HUES6 (cell line): ENCODE results near the gene ZNF436.

Source experiments
- H3K27ac ChIP-seq: 2 replicates; pipeline ENCODE4 v1.7.0; 2013; ENCODE audit warnings: low read depth, mild to moderate bottlenecking, low read length, inconsistent platforms
- H3K27me3 ChIP-seq: 2 replicates; pipeline ENCODE4 v1.6.1; 2013; ENCODE audit warnings: low read length; ENCODE audit not compliant: control insufficient read depth, insufficient read depth
- H3K36me3 ChIP-seq: 2 replicates; pipeline ENCODE4 v1.6.1; 2013; ENCODE audit warnings: low read length; ENCODE audit not compliant: control insufficient read depth, insufficient read depth
- H3K4me1 ChIP-seq: 2 replicates; pipeline ENCODE4 v1.6.1; 2013; ENCODE audit warnings: low read length; ENCODE audit not compliant: control insufficient read depth, insufficient read depth
- H3K4me3 ChIP-seq: 2 replicates; pipeline ENCODE4 v1.5.1; 2013; ENCODE audit warnings: low read depth, low read length
- H3K9ac ChIP-seq: one replicate; pipeline ENCODE4 v1.6.1; 2013; ENCODE audit warnings: mild to moderate bottlenecking, low read length
- H3K9me3 ChIP-seq: 2 replicates; pipeline ENCODE4 v1.6.1; 2013; ENCODE audit warnings: low read depth, low read length; ENCODE audit not compliant: control insufficient read depth, insufficient read depth

The ZNF436 gene

DNA sequence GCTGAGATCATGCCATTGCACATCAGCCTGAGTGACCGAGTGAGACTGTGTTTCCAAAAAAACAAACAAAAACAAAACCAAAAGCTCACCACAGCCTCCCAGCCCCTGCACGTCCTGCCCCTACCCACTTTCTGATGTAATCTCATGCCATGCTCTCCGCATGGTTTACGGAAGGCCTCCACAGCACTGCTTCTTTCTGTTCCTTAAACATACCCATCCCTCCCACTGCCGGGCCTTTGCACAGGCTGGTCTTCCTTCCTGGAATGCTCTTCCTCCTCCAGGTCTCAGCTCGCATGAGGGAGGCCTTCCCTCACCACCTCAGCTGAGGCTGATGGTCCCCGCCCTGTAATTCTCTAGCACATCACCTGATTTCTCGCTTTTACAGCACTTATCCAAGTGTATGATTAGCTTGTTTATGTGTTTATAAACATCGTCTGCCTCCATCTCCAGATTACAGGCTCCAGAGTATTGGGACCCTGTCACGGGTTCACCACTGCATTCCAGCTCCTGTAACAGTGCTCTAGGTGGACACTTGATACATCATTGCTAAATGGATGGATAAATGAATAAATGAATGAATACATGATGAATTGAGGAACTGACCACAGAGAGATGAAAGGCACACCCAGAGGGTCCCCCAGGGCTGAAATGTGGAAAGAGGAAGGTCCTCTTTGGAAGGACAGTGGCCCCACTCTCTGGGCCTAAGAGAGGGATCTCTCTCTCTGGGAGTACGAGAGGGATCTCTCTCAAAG, 32.8 kb upstream of the ZNF436 start:
- Histone ChIP-seq H3K4me1 (peaks cover 12% of the 10 kb centered on the region; the same call in 1 of the 2 replicates), H3K9me3 (no peaks in the 10 kb centered on the region), H3K36me3 (no peaks in the 10 kb centered on the region), H3K27ac (no peak overlapping the region), H3K4me3 (no peak overlapping the region), H3K9ac (no peak overlapping the region), H3K27me3 (peaks cover 96% of the 10 kb centered on the region)

DNA sequence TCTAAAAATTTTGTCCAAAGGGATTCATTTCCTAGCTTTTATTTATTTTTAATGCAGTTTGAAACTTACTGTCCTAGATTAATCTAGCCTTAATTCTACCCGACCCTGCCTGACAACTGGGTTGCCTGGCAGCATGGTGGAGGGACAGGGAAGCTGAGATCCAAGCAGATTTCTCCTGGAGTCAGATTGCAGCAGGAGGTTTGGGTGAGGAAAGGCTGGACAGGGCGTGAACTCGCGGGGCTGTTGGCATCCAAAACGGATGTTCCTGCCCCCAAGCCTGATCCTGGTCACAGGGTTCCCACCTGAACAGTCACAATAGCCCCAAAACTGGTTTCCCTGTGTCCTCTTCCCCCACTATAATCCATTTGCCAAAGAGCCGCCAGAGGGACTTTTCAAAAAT, 31.7 kb upstream of the ZNF436 start:
- no peak overlapping the region for H3K27ac ChIP-seq
- H3K36me3 ChIP-seq = no peaks in the 10 kb centered on the region
- peaks cover 12% of the 10 kb centered on the region; the same call in 1 of the 2 replicates for H3K4me1 ChIP-seq
- no peak overlapping the region for H3K9ac ChIP-seq
- peaks cover 96% of the 10 kb centered on the region for H3K27me3 ChIP-seq
- H3K9me3 ChIP-seq = no peaks in the 10 kb centered on the region
- no peak overlapping the region for H3K4me3 ChIP-seq

DNA sequence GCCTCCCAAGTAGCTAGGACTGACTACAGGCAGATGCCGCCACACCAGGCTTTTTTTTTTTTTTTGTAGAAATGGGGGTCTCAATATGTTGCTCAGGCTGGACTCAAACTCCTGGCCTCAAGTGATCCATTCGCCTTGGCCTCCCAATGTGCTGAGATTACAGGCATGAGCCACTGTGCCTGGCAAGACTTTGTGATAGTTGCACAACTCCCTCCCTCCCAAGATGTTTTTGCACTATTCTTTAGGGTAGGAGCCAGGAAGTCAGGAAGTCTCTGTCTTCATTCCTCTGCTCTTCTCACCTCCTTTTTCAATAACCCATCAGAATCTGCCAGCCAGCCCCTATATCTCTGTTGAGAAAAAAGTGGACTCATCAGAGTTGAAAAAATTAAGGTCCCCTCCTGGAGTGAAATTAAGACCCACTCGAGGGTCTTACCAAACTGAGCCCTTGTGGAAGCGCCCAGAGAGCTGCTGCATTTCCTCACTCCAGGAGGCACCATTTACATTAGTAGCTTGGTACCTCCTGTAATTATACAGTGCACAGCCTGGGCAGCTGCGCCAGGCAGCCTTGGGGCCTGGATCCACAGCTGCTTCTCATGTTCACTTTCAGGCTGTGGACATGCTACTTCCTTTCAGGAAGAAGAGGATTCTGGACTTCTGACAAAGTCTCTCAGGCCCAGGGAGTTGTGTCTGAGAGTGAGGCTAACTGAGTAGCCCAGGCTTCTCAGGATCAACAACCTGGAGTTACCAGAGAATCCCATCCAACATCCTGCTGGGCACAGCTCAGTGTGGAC, 30.9 kb upstream of the ZNF436 start:
- Histone ChIP-seq H3K9me3 (no peaks in the 10 kb centered on the region), H3K36me3 (no peaks in the 10 kb centered on the region), H3K27ac (no peak overlapping the region), H3K27me3 (peaks cover 95% of the 10 kb centered on the region), H3K9ac (no peak overlapping the region), H3K4me3 (no peak overlapping the region), H3K4me1 (peaks cover 15% of the 10 kb centered on the region; the same call in 1 of the 2 replicates)

DNA sequence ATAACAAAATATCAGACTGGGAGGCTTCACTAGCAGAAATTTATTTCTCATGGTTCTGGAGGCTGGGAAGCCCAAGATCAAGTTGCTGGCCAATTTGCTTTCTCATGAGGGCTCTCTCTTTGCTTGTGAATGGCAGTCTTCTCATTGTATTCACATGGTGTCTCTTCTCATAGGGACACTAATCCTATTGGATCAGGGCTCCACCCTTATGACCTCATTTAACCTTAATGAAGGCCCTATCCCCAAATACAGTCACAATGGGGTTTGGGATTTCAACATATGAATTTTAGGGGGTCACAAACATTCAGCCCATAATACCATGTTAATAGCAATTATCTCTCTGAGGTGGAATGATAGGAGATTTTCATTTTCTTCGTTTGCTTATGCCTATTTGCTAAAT, 29.6 kb upstream of the ZNF436 start:
- Histone ChIP-seq H3K27ac (no peak overlapping the region), H3K9me3 (no peaks in the 10 kb centered on the region), H3K9ac (no peak overlapping the region), H3K4me3 (no peak overlapping the region), H3K36me3 (no peaks in the 10 kb centered on the region), H3K27me3 (peaks cover 90% of the 10 kb centered on the region), H3K4me1 (peaks cover 25% of the 10 kb centered on the region)

DNA sequence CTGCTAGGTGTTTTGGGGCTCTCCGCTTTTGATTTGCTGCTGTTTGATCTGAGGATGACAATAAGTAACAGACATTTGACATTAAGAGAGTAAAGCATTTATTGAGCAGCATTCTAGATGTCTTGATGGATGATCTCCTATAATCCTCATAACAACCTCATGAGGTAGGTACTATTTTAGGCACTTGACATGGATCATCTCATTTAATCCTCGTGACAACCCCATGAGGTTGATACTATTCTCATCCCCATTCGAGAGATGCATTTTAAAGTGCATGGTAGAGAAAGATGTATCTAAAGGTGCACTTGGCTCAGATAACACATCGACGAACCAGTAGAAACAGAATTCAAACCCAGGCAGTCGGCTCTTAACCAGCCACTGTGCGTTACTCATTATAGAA, 28.3 kb upstream of the ZNF436 start:
- Histone ChIP-seq H3K4me3 (no peak overlapping the region), H3K4me1 (peaks cover 23% of the 10 kb centered on the region), H3K9me3 (peaks cover 5% of the 10 kb centered on the region), H3K27ac (no peak overlapping the region), H3K27me3 (peaks cover 92% of the 10 kb centered on the region), H3K36me3 (no peaks in the 10 kb centered on the region), H3K9ac (no peak overlapping the region)

DNA sequence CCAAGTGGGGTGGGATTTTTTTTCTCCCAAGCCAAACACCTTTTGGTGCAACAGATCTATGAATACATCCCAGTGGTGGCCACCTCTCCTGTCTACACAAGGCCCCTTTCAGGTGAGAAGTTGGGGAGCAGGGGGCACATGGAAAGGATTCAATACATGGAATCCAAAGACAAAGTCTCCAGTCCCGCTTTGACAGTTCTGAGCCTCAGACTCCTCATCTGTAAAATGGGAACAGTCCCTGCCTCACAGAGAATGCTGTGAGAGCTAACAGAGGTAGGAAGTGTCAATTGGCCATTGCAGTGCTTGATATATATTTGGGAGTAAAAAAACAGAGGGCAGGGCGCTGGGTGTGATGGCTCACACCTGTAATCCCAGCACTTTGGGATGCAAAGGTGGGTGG, 26.7 kb upstream of the ZNF436 start:
- Histone ChIP-seq H3K27ac (no peak overlapping the region), H3K27me3 (peaks cover 88% of the 10 kb centered on the region), H3K36me3 (no peaks in the 10 kb centered on the region), H3K4me1 (peaks cover 20% of the 10 kb centered on the region), H3K9me3 (peaks cover 10% of the 10 kb centered on the region), H3K4me3 (no peak overlapping the region), H3K9ac (no peak overlapping the region)

DNA sequence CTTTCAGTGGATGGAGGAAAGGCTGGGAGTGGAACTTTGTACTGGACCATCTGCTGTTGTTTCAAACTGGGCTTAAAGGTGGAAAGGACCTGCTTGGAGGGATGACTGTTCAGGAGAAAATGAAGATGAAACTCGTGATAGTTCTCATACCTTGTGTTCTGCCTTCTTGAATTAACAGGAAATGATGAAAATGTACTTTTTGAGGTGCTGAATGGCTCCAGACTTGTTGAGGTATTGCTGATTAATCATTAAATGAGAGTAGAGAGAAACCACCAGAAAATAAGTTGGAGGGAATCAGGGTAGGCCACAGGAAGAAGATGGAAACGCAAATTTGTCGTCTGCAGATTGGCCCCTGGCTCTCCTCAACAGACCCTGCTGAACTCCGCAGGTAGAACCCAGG, 26.2 kb upstream of the ZNF436 start:
- Histone ChIP-seq H3K9ac (no peak overlapping the region), H3K4me1 (peaks cover 20% of the 10 kb centered on the region), H3K27me3 (peaks cover 86% of the 10 kb centered on the region), H3K4me3 (no peak overlapping the region), H3K27ac (no peak overlapping the region), H3K36me3 (no peaks in the 10 kb centered on the region), H3K9me3 (peaks cover 10% of the 10 kb centered on the region)

DNA sequence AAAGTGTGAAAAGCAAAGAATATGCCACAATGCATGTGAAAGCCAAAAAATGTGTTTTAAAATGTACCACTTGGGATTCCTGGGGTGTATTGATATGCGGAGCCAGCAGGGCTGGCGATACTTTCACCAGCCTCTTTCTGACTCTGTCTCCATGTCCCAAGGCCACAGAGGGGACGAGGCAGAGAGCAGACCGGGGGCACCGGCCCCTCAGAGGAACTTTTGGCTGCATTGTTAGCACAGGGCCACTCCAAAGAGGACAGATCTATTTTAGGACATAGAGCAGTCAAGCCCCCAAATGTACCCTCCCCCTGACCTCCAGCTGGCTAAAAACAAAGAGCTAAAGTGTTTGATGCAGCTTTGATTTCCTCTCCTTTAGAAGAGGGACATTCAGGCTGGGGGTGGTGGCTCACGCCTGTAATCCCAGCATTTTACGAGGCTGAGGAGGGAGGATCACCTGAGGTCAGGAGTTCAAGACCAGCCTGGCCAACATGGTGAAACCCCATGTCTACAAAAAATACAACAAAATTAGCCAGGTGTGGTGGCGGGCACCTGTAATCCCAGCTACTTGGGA, 25.6 kb upstream of the ZNF436 start:
- peaks cover 86% of the 10 kb centered on the region for H3K27me3 ChIP-seq
- no peak overlapping the region for H3K9ac ChIP-seq
- peaks cover 10% of the 10 kb centered on the region for H3K9me3 ChIP-seq
- no peaks in the 10 kb centered on the region for H3K36me3 ChIP-seq
- H3K4me3 ChIP-seq = 0 out of 2 replicates have a peak overlapping the region, but pooled peaks have one; percentile 15
- no peak overlapping the region; the same call in 1 of the 2 replicates for H3K27ac ChIP-seq
- peaks cover 20% of the 10 kb centered on the region for H3K4me1 ChIP-seq

DNA sequence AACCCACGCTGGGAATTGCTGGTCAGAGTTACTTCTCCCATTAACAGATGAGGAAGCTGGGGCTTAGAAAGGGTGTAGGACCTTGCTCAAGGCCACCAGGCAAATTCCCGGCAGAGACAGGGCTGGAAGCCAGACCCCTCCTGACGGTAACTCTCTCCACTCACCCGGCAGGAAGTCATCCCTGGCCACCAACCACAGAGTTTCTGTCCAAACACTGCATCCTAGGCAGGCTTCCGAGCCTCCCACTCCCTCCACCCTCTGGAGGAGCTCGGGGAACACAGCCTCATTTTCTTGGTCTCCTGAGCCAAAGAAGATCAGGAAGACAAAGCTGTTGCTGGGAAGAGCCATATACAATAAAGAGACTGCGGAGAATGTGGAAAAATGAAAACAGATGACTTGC, 25.0 kb upstream of the ZNF436 start:
- H3K4me1 ChIP-seq = peaks cover 20% of the 10 kb centered on the region
- H3K27me3 ChIP-seq = peaks cover 86% of the 10 kb centered on the region
- no peaks in the 10 kb centered on the region for H3K36me3 ChIP-seq
- H3K9ac ChIP-seq = no peak overlapping the region
- H3K4me3 ChIP-seq = 0 out of 2 replicates have a peak overlapping the region, but pooled peaks have one; percentile 15
- H3K27ac ChIP-seq = no peak overlapping the region; the same call in 1 of the 2 replicates
- H3K9me3 ChIP-seq = peaks cover 10% of the 10 kb centered on the region

DNA sequence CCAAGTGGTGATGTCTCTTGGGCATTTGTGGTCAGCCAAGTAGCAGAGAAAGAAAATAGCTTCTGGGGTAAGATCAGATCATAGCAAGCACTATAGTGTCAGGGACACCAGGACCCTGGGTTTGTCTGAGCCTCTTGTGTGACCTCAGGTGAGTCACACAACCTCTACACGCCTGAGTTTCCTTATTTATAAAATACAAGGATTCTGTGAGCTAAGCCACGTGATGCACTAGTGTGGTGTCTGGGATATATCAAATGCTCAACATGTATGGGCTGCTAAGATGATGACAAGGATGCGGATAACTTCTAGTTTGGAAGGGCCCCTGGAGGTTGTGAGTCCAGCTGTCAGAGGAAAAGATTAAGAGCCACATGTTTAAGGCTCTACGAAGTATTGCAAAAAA, 24.5 kb upstream of the ZNF436 start:
- H3K27ac ChIP-seq = no peak overlapping the region
- peaks cover 20% of the 10 kb centered on the region for H3K4me1 ChIP-seq
- H3K36me3 ChIP-seq = no peaks in the 10 kb centered on the region
- H3K9me3 ChIP-seq = peaks cover 10% of the 10 kb centered on the region
- no peak overlapping the region for H3K4me3 ChIP-seq
- no peak overlapping the region for H3K9ac ChIP-seq
- H3K27me3 ChIP-seq = peaks cover 87% of the 10 kb centered on the region

DNA sequence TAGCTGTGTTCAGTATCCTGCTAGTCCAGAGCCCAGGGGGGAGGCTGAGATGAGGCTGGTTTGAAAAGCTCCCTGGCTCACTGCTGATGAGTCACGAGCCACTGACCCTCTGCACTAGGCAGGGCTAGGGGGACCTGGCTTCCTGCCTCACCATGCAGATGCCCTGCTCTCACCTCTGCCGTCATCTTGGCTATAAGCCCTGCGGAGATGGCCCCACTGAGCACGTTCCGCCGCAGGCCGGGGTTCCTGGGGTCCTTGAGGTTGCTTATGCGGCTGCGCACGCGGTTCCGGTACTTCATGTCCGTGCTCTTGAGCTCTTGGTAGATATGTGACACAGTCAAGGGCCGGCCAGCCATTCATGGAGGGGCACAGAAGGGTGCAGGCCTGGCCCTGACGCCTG, 24.1 kb upstream of the ZNF436 start:
- Histone ChIP-seq H3K9me3 (peaks cover 10% of the 10 kb centered on the region), H3K27ac (no peak overlapping the region), H3K36me3 (no peaks in the 10 kb centered on the region), H3K27me3 (peaks cover 88% of the 10 kb centered on the region), H3K9ac (no peak overlapping the region), H3K4me1 (peaks cover 20% of the 10 kb centered on the region), H3K4me3 (no peak overlapping the region)
